ENCODE measurements around the gene AGPAT4. TPM values are rescaled to one million over a fixed set of nuclear protein-coding genes. Genes with fewer than 3 reads are reported as not detected.
"Not testable (repeated sequence)": the region's sequence is repeated elsewhere in the genome, so short reads cannot be mapped to it uniquely, and the experiment has no call there.

AGPAT4 gene
- polyA plus RNA-seq, 1 donor, result 9.1 TPM

DNA sequence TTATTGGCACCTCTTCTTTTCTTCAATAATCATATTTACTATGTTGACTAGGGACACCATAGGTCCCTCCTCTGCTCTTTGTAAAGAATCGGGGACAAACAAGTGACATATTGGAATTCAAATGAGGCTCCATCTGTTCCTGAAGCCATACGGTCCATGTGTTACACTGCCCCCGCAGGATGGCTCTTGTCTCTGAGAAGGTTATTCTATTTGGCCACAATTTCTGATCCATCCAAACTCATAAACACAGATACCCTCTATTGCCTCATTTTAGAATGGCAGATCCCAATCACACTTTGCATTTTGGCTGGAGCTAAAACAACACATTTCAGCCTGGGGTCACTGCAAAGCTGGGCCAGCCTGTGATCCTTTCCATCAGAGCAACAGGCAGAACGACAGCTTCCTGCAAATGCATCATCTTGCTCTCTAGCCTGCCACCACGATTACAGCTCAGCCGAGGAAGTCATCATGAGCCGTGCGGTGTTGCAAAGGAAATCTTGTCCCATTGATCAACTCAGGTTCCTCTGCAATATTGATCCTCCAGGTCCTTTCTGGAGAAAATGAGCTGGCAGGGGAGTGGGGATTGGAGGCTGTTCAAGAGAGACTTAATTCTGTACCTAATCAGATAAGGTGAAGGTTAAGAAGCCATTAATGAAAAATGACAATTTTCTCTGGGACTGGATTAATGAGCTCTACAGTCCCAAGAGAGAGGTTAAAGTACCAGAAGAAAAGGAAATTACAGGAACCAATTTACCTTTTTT is 73.1 kb downstream of the AGPAT4 start:
- no peak for DNase-seq

GRCh38 chr6:161199850-161200249 is 74.0 kb downstream of the AGPAT4 start:
- no peak for DNase-seq

DNA sequence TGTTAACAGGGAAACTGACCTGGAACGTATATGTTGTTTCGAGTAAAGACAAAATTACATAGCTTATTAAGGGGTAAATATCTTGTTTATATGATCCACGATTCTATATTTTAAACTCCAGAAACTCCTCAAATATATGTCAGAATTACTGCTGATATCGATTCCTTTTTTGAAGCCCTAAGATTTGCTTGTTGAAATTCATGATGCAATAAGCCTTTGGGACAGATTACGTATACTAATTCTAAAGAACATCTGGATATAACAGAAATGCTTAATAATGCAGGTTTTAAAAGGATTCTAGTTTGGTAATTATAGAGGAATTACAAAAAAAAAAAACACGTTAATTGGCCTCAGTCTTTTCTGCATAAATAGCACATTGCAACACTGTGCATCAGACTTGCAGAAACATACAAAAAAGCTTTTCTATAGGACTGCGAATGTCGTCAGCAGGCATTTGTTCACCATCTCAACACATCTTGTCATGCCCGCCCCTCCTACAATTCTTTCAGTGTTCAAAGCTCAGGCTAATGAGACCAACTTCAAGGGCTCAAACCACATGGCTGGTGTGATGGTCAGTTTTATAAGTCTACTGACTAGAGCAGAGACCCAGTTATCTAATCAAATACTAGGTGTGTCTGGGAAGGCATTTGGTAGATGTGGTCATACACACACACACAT is 74.9 kb downstream of the AGPAT4 start:
- no peak for DNase-seq

- peak; percentile 13 for DNase-seq
These were observed 75.7 kb downstream of the AGPAT4 start for GRCh38 chr6:161198176-161198575.

DNA sequence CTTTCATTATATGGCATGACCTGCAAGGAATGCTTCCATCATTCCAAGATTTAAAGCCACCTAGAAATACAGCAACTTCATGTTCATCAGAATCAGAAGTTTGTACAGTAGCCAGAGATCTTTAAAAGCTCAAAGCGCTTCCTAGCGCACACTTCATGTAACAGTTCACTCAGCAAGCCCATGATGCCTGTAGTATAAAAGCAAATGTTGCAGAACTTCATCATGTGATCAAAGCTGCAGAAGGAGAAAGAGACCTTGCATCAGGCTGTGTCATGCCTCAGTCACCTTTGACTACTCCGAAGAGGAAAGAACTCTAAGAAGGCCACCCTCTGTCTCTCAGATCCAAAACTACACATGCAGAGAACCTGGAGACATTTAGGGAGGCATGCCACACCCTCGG is 78.5 kb downstream of the AGPAT4 start:
- DNase-seq, result no peak

- DNase-seq, result no peak
These were observed 79.5 kb downstream of the AGPAT4 start for GRCh38 chr6:161194374-161194773.

DNA sequence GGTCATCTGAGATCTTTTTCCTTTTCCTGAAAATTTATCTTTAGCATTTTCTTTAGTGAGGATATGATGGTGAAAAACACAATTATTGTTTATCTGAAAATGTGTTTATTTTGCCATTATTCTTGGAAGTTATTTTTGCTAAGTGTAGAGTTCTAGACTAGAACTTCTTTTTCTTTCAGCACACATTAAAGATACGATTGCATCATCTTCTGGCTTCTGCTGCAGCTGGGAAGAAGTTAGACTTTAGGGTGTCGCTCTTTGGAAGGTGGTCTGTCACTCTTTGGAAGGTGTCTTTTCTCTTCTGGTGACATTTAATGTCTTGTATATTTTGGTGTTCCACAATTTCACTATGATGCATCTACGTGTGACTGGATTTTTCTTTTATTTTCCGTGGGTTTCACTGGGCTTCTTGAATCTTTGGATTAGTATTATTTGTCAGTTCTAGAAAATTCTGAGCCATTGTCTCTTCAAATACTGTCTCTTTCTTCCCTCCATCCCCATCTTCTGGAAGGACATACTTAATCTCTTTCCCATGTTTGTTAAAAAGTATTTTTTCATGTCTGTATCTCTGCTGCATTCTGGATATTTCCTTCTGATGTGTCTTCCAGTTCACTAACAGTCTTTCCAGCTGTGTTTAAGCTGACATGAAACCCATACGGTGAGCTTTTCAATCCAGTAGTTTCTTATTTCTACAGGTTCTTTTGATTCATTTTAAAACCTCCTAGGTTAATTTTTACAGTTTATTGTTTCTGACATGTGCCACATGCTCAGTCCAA is 81.0 kb downstream of the AGPAT4 start:
- no peak for DNase-seq

DNA sequence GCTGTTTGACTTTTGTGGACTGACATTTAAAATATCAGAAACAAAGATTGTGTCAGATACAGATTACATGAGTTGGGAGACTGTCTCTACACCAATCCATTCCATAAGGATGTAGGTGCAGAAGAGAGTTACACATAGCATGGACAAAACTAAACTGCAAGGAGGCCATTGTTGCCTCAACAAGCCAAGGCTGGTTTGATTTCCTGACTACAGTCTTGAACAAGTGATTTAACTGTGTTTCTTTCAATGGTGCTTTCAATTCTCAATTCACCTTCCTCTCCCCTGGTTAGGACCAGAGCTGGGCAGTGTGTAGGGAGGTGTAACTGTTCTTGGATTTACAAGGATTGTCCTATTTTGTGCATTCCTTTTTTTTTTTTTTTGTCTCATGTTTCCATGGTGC is 82.2 kb downstream of the AGPAT4 start:
- no peak for DNase-seq

DNA sequence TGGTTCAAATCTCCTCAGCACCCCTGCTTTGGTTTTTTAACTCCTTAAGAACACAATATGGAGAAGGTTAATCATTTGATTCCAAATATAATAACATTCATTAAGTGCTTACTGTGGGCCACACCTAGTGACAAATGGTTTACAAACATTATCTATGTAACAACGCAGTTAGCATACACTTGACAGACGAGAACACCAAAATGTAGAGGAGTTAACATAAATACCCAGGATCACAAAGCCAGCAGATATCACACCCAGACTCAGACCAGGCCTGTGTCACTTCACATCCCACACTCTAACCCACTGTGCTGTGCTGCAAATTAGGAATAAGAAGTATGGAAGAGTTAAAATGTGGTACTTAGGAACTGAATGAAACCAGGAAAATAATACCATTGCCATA is 82.9 kb downstream of the AGPAT4 start:
- no peak for DNase-seq

GRCh38 chr6:161189891-161190290 is 84.0 kb downstream of the AGPAT4 start:
- no peak for DNase-seq

- no peak for DNase-seq
These were observed 85.1 kb downstream of the AGPAT4 start for GRCh38 chr6:161188547-161189465.

DNA sequence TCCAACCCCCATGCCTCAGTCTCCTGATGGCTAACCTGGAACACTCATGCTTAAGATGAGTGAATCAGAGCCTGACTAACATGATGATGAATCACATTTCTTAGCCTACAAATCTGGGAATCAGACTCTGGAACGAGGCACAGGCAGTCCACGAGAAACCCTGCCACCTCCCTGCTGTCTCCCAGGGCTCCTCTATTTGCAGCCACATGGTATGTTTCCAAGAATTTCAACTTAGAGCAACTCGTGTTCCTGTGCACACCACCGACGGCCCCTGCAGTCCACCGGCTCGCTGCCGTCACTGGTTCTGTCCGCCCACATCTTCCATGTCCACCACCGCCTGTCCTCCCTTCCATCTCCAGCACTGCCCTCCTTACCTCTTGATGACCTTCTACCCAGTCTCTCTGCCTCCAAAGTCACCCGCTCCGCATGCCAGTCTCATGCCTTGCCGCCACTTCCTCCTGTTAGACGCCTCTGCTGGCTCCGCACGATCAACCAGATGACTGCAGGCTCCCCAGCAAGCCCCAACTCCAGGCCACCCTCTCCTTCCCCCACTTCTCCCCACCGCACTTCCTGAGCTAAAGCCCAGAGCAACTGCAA is 87.6 kb downstream of the AGPAT4 start:
- no peak for DNase-seq

DNA sequence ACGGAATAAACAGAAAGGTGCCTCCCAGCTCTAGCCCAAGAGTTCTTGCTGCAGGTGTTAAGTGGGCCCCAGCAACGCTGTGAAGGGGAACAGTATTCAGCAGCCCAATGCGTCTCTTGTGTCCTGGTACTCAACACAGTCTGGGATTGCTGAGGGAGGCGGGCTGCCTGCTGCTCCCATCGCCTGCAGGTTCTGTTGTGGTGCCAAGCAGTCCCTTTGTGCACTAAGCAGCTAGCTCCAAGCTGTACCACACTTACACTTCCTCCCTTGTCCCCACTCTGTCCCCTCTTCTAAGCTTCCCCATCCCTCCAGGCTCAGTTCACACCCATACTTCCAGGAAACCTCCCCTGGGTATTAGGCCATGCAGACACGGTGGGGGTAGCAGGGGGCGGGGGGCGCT is 92.7 kb downstream of the AGPAT4 start:
- no peak for DNase-seq

DNA sequence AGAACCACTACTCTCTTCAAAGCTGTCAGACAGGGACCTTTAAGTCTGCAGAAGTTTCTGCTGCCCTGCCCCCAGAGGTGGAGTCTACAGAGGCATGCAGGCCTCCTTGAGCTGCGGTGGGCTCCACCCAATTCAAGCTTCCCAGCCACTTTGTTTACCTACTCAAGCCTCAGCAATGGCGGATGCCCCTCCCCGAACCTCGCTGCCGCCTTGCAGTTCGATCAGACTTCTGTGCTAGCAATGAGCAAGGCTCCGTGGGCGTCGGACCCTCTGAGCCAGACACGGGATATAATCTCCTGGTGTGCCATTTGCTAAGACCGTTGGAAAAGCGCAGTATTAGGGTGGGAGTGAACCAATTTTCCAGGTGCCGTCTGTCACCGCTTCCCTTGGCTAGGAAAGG is 95.7 kb downstream of the AGPAT4 start:
- not testable (repeated sequence) for DNase-seq

DNA sequence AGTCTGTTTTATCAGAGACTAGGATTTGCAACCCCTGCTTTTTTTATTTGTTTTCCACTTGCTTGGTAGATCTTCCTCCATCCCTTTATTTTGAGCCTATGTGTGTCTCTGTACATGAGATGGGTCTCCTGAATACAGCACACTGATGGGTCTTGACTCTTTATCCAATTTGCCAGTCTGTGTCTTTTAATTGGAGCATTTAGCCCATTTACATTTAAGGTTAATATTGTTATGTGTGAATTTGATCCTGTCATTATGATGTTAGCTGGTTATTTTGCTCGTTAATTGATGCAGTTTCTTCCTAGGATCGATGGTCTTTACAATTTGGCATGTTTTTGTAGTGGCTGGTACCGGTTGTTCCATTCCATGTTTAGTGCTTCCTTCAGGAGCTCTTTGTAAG is 97.4 kb downstream of the AGPAT4 start:
- DNase-seq, result not testable (repeated sequence)

DNA sequence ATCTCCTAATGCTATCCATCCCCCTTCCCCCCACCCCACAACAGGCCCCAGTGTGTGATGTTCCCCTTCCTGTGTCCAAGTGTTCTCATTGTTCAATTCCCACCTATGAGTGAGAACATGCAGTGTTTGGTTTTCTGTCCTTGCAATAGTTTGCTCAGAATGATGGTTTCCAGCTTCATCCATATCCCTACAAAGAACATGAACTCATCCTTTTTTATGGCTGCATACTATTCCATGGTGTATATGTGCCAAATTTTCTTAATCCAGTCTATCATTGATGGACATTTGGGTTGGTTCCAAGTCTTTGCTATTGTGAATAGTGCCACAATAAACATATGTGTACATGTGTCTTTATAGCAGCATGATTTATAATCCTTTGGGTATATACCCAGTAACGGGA is 101.1 kb downstream of the AGPAT4 start:
- DNase-seq, result not testable (repeated sequence)

- DNase-seq, result no peak
These were observed 102.7 kb downstream of the AGPAT4 start for GRCh38 chr6:161171207-161171606.

DNA sequence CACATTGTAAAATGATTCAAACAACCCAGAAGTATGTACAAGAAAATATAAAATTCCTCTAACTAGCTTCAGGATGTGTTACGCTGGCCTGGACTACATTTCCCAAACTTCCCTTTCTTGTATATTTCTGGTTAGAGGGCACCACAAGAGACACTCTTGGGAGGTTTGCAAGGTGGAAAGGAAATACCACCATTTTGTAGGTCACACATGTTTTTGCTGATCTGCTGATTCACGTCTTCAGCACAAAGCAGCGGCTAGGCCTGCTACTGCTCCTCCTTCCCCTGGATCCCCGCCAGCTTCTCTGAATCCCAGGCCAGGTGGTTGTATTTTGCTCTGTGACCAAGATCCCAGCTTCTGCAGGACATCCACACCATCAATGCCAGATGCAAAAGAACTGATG is 104.2 kb downstream of the AGPAT4 start:
- peak; percentile 51 for DNase-seq

- DNase-seq, result no peak
These were observed 104.8 kb downstream of the AGPAT4 start for GRCh38 chr6:161169035-161169434.

GRCh38 chr6:161168281-161168891 is 105.5 kb downstream of the AGPAT4 start:
- peak; percentile 26 for DNase-seq

DNA sequence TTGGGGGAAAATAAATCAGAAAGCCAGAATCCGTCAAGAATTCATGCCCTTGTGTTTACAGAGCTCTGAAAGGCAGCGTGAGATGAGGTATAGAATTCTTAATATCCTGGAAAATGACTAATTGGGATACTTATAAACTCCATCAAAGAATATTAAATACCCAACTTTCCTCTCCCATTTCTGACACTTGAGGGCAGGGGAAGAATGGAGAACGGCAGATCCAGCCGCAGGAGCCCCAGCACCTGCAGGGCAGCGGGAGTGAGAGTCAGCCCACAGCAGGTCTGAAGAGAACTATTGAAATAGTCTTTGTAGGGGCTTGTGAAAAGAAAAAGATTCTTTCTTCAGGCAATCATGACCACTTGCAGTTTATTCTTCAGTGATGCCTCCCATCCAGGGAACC is 107.2 kb downstream of the AGPAT4 start:
- DNase-seq, result no peak

DNA sequence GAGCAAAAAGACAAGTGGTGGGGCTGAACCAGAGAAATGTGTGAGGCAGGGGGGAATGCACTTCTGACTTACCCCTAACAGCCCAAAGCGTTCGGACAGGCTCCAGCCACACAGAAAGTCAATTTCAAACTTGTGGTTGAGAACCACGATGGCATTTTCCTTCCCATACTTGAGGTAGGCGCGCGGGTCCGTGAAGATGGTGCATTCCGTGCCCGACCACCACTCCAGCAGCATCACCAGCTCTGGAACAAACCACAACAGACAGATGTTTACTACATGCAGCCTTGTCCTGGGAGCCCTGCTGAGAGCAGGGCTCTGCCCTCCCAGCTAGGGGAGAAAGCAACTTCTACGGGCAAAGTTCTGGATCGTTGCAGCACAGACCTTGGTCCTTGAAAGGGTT is 107.7 kb downstream of the AGPAT4 start:
- DNase-seq, result no peak

Measured in hindlimb muscle (tissue), 1 donor.